GF-D8 (cell line): ENCODE data around the gene COL6A3.

ENCODE experiments used
- DNase-seq: peaks from one replicate; lab custom pipeline; 2025; lab: John Stamatoyannopoulos, UW

Gene COL6A3

GRCh38 chr2:237441605-237442274 is 27.8 kb upstream of the COL6A3 start:
- DNase-seq, result no peak

DNA sequence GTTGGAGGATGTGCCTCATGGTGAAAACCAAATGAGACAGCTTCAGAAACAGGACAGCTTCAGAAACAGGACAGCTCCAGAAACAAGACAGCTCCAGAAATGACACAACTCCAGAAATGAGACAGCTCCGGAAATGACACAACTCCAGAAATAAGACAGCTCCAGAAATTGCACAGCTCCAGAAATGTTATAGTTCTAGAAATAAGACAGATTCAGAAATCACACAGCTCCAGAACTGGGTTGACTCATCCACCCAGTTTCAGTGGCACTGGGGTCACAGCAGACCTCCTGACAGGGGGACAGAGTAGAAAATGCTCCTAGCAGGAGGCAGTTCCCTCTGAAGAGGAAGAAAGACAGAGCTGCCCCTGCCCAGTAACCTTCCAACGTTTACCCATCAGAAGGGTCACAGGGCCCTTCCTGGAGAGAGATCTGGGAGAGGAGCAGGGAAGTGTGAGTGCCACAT is 26.9 kb upstream of the COL6A3 start:
- no peak for DNase-seq

- no peak for DNase-seq
Measured at GRCh38 chr2:237438080-237438940, 24.3 kb upstream of the COL6A3 start.

DNA sequence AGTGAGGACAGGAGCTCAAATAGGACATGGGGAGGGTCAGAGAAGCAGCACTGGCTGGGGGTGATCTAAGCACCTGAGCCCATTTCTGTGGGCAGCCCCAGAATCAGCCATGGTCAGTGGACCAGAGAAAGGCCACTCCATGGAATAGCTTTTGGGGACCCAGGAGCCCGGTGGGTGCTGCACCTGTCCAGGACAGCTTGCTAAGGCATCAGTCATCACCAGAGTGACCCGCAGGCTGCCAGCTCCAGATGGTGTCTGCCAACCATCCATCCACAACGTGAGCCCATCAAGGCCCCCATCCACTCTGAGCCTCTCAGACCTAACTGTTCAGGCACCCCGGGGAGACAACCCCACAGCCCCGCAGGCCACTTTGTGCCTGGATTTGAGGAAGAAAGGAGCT is 23.6 kb upstream of the COL6A3 start:
- no peak for DNase-seq

DNA sequence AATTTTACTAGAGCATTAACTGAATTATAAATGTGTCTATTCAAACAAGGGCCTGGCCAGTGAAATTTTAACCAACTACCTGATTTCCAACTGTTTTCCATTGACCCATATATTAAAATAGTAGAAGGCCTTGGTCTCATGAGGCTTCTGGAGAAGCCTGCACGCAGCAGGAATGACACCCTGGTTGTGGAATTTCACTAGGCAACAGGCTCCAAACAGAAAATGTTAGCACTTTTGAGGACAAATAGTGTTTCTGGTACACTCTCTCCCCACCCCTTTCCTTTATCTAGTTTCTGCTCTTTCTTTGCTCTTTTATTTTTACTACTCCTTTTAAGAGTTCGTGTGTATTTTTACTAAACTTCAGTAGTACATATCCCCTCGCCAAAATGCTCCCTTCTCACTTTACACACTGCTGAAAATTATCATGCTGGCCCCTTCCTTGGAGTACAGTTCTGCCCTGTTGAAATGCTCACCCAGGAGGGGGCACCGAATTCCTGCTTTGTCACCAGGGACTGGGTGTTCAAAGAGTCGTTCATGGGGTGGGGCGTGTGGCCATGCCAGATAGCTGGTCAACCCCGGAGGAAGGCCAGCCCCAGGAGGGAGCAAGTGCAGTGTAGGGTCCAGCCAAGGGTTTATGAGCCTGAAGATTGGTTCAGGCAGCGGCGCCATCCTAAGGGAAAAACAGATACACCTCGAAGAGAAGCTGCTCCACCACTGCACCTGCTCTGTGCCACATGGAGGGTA is 22.1 kb upstream of the COL6A3 start:
- DNase-seq, result no peak

- peak; percentile 35 for DNase-seq
Measured at GRCh38 chr2:237434866-237435311, 20.9 kb upstream of the COL6A3 start.

- no peak for DNase-seq
Measured at GRCh38 chr2:237433920-237434676, 20.1 kb upstream of the COL6A3 start.

DNA sequence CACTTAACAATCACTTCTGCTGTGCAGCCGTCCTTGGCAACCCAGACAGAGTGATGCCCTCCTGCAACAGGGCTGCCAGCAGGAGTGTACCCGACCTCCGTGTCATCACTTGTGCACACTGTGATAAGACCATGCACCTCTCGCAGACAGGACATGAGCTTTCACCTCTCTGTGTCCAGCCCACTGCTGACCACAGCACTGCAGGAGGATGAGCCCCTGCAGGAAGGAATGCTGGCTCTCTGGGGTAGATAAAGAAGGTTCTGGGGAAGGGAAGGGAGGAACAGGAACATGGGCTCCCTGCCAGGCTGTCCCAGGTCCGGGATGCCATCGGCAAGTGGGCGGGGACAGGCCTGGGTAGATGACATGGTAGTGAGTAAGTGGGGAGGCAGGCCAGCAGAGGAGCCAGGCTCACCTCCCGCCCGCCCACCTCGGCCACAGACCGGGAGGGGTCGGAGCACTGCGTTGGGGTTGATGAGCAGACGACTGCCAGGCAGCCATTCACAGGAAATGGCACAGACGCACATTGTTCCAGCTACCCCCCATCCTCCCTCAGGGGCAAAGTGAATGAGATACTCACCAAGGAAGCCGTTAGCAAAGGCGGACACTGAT is 18.6 kb upstream of the COL6A3 start:
- no peak for DNase-seq

DNA sequence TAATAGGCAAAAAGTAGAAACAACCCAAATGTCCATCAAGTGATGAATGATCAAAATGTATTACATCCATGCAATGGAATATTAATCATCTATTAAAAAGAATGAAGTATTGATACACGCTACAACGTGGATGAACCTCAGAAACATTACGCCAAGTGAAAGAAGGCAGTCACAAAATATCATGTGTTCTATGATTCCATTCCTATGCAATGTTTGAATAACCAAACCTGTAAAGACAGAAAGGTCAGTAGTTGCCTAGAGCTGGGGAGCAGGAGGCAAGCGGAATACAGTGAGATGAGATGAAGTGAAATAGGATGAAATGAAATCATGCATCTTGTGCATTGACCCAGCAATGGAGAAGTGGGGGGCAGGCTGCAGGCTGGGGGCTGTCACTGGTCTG is 17.9 kb upstream of the COL6A3 start:
- DNase-seq, result no peak

DNA sequence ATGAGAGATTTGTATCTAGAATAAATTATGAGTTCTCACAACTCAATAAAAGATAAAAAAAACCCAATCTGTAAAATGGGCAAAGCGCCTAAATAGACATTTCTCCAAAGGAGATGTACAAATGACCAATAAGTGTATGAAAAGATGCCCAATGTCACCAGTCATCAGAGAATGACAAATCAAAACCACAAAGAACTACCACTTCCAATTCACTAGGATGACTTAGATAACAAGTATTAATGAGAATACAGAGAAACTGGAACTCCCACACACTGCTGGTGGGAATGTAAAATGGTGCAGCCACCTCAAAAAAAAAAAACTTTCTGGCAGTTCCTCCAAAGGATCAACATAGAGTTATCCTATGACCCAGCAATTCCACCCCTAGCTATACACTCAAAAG is 17.4 kb upstream of the COL6A3 start:
- DNase-seq, result no peak

DNA sequence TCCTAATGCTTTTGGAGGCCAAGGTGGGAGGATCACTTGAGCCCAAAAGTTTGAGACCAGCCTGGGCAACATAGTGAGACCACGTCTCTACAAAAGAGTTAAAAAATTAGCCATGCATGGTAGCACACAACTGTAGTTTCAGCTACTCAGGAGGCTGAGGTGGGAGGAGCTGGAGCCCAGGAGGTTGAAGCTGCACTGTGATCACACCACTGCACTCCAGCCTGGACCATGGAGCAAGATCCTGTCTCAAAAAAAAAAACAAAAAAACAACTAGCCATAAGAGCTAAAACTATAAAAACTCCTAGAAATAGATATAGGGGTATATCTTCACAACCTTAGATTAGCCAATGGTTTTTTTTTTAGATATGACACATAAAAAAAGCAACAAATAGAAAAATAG is 16.9 kb upstream of the COL6A3 start:
- DNase-seq, result no peak

DNA sequence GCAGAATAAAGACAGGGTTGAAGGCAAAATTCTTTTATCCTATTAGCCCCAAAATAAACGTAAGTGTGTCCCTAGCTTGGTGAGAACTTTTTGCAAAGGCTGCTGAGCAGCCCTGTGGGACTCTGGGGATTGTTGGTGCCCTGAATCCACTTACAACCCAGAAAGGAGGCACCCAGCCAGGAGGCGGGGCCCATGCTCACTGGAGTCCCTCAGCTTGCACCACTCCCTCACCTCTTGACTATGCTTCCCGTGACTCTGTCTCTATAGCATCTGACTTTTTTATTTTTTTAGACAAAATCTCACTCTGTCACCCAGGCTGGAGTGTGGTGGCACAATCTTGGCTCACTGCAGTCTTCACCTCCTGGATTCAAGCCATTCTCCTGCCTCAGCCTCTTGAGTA is 15.8 kb upstream of the COL6A3 start:
- no peak for DNase-seq

DNA sequence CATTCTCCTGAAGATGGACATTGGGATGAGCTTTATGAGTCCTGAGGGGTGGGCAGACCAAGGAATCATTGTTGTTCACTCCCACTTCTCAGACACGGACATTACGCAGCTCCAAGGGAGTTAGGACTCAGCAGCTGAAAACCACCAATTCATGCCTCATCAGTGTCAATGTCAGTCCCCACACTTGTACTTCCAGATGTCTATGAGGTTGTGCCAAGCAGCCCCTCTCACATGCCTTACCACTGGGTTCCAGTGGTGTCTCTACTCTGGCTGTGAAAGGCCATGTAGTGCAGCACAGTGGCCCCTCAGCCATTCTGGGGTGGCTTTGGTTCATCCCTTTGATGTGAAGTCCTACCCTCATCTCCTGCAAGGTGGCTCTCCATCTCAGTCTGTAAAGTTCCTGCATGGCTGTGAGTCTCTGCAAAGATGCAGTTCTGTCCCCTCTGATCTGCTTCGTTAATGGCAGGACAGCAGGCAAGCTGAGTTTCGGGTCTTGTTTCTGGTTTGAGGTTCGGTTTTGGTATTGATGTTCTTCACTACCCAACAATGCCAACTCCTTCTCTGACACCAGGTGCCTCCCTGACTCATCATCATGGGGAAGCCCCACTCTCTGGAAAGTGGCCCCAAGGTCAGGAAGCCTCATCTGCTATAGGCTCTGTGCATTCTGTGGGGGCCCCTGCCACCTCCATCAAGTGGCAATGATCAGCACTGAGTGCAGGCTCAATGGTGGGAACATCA is 14.0 kb upstream of the COL6A3 start:
- no peak for DNase-seq

- DNase-seq, result no peak
Measured at GRCh38 chr2:237426517-237426916, 12.6 kb upstream of the COL6A3 start.

- DNase-seq, result no peak
Measured at GRCh38 chr2:237425320-237425719, 11.4 kb upstream of the COL6A3 start.

DNA sequence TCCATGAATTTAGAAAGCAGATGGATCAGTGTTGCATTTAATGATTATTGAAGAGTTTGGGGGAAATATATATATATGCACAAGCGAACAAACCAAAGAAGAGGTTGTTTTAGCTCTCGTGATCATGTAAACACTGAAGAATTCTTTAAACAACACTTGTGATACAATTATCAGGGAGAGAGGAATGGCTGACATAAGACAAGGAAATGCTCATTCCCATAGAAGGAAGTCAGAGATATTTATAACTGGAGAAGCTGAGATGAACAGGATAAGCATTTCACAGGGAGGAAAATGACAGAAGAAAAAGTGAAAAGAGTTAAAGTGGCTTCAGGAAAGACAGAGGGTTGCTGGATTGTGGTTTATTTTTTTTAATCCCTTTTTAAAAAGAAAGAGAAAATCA is 10.6 kb upstream of the COL6A3 start:
- DNase-seq, result no peak

- no peak for DNase-seq
Measured at GRCh38 chr2:237423891-237424290, 9.9 kb upstream of the COL6A3 start.

GRCh38 chr2:237422309-237422708 is 8.3 kb upstream of the COL6A3 start:
- no peak for DNase-seq

- no peak for DNase-seq
Measured at GRCh38 chr2:237421542-237422116, 7.7 kb upstream of the COL6A3 start.

DNA sequence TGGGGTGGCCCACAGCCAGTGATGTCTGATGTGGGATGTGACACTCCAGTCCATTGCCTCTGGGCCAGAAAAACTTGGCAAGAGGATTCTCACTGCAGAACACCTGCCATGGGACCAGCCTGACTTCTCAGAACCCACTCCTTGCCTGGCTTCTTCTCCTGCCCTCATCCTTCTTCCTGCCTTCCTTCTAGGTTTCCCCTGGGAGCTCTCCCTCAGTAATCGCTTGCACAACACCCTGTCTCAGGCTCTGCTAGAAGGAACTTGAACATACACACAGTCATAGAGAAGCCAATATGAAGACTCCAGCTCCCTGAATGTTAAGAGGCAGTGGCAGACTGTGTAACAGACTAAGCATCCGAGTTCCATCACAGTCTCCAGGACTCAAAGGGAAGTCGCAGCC is 4.3 kb upstream of the COL6A3 start:
- DNase-seq, result no peak
